Bronchial epithelial cell (primary cell): ENCODE data around the gene PPP4R2. TPM values are rescaled to one million over a fixed set of nuclear protein-coding genes. Genes with fewer than 3 reads are reported as not detected.

ENCODE experiments used
- DNase-seq: peaks from one replicate; pipeline ENCODE4 v3.0.0-alpha.2; 2010; ENCODE audit warnings: low read depth
- FAIRE-seq: peaks from 2 replicates; lab custom pipeline; 2011; peaks lifted over from hg19 to GRCh38; lab: Jason Lieb, UNC
- H3K27me3 ChIP-seq: 2 replicates; pipeline ENCODE4 v1.5.1; 2011; ENCODE audit warnings: low read length; ENCODE audit not compliant: control insufficient read depth, insufficient read depth
- H3K36me3 ChIP-seq: 2 replicates; pipeline ENCODE4 v1.5.1; 2011; ENCODE audit warnings: low read length; ENCODE audit not compliant: control insufficient read depth, insufficient read depth
- H3K4me3 ChIP-seq: 2 replicates; pipeline ENCODE4 v1.5.1; 2011; ENCODE audit warnings: mild to moderate bottlenecking, low read depth, low read length, control low read depth
- CTCF ChIP-seq: IDR thresholded peaks from 2 replicates; pipeline ENCODE4 v1.5.1; 2011; ENCODE audit warnings: mild to moderate bottlenecking, moderate library complexity, low read length, control low read depth, inconsistent platforms; ENCODE audit not compliant: insufficient read depth, severe bottlenecking
- total RNA-seq: library from RNA; depleted of rRNA; stranded (reverse); fragments of >200 nt; gene quantifications from 2 replicates; pipeline ENCODE4 v1.2.1, GENCODE V29; 2014

PPP4R2 gene
- total RNA-seq, 1 donor from 2014 or later = 82.1 TPM

GRCh38 chr3:72973031-72973723 is 23.4 kb upstream of the PPP4R2 start:
- peak; percentile 83 for DNase-seq

GRCh38 chr3:72973786-72974185 is 22.8 kb upstream of the PPP4R2 start:
- no peak for TF ChIP-seq CTCF
- peak; percentile 51 for DNase-seq

More at GRCh38 chr3:72973031-72973723, 23.4 kb upstream of the PPP4R2 start:
- Histone ChIP-seq H3K4me3 (no peak overlapping the region), H3K27me3 (no peaks in the 10 kb centered on the region), H3K36me3 (no peaks in the 10 kb centered on the region)
- no peak for TF ChIP-seq CTCF
- FAIRE-seq = no peak

GRCh38 chr3:72974956-72975355 is 21.7 kb upstream of the PPP4R2 start:
- no peak for TF ChIP-seq CTCF
- H3K4me3 ChIP-seq = no peak overlapping the region
- FAIRE-seq (no peak), DNase-seq (peak; percentile 70)
- no peaks in the 10 kb centered on the region for H3K27me3 ChIP-seq
- no peaks in the 10 kb centered on the region for H3K36me3 ChIP-seq

More at GRCh38 chr3:72973786-72974185, 22.8 kb upstream of the PPP4R2 start:
- Histone ChIP-seq H3K27me3 (no peaks in the 10 kb centered on the region), H3K36me3 (no peaks in the 10 kb centered on the region), H3K4me3 (no peak overlapping the region)
- FAIRE-seq = no peak

- H3K27me3 ChIP-seq = no peaks in the 10 kb centered on the region
Measured at GRCh38 chr3:72976281-72976741, 20.3 kb upstream of the PPP4R2 start.

GRCh38 chr3:72977060-72977808 is 19.4 kb upstream of the PPP4R2 start:
- FAIRE-seq (no peak), DNase-seq (peak; percentile 61)
- Histone ChIP-seq H3K27me3 (no peaks in the 10 kb centered on the region), H3K4me3 (no peak overlapping the region), H3K36me3 (no peaks in the 10 kb centered on the region)
- TF ChIP-seq CTCF = no peak

More at GRCh38 chr3:72976281-72976741, 20.3 kb upstream of the PPP4R2 start:
- Histone ChIP-seq H3K36me3 (no peaks in the 10 kb centered on the region), H3K4me3 (no peak overlapping the region)
- DNase-seq = peak; percentile 71
- no peak for FAIRE-seq
- TF ChIP-seq CTCF = no peak
